GM12878 (cell line): ENCODE results near the gene RFFL.

Experiments
- BCLAF1 ChIP-seq: fragments of 450-650 bp; IDR thresholded peaks from 2 replicates; pipeline ENCODE4 v1.6.1; 2017; ENCODE audit warnings: antibody characterized with exemption, mild to moderate bottlenecking, moderate library complexity
- BRCA1 ChIP-seq: IDR thresholded peaks from 2 replicates; pipeline ENCODE4 v1.6.1; 2011; ENCODE audit warnings: low read depth, low read length, improper control_type of control experiment
- CEBPZ ChIP-seq: fragments of 150-350 bp; IDR thresholded peaks from 2 replicates; pipeline ENCODE4 v1.6.1; 2016; ENCODE audit warnings: low read depth, low read length
- CHD1 ChIP-seq: IDR thresholded peaks from 2 replicates; pipeline ENCODE4 v1.6.1; 2012; ENCODE audit warnings: low read depth, low read length, improper control_type of control experiment
- CTCF ChIP-seq, 3 experiments: IDR thresholded peaks in 2 of 3; conservative IDR thresholded peaks in 1 of 3; 2 replicates each; pipeline ENCODE4 v1.5.1; 2011; ENCODE audit warnings: low read depth in 3 of 3, low read length in 3 of 3, mild to moderate bottlenecking in 3 of 3, control low read depth in 2 of 3, moderate library complexity in 2 of 3, inconsistent platforms in 1 of 3, mixed read lengths in 1 of 3; ENCODE audit not compliant: control insufficient read depth in 2 of 3, insufficient read depth in 1 of 3; ENCODE audit errors: extremely low read depth in 1 of 3
- ESRRA ChIP-seq: IDR thresholded peaks from 2 replicates; pipeline ENCODE4 v1.6.1; 2012; ENCODE audit warnings: mild to moderate bottlenecking, low read length, improper control_type of control experiment
- EZH2 ChIP-seq: IDR thresholded peaks from 2 replicates; pipeline ENCODE4 v1.6.1; 2012; ENCODE audit warnings: low read depth, mild to moderate bottlenecking, control low read depth, inconsistent platforms, low read length, borderline replicate concordance; ENCODE audit not compliant: control insufficient read depth
- JUND ChIP-seq: IDR thresholded peaks from 2 replicates; pipeline ENCODE4 v1.6.1; 2012; ENCODE audit warnings: low read depth, mild to moderate bottlenecking, low read length, improper control_type of control experiment, moderate library complexity
- POLR2A ChIP-seq: IDR thresholded peaks from 2 replicates; pipeline ENCODE4 v1.6.1; 2011; ENCODE audit warnings: low read depth, mild to moderate bottlenecking, low read length
- POLR2AphosphoS5 ChIP-seq: IDR thresholded peaks from 2 replicates; pipeline ENCODE4 v1.6.1; 2011; ENCODE audit warnings: mild to moderate bottlenecking, low read length, inconsistent platforms
- SMC3 ChIP-seq: IDR thresholded peaks from 2 replicates; pipeline ENCODE4 v1.6.1; 2011; ENCODE audit warnings: low read length, improper control_type of control experiment, borderline replicate concordance
- ZNF24 ChIP-seq: fragments of 450-650 bp; IDR thresholded peaks from 2 replicates; pipeline ENCODE4 v1.6.1; 2017; ENCODE audit warnings: antibody characterized with exemption, mild to moderate bottlenecking
- ZSCAN29 ChIP-seq: fragments of 450-650 bp; IDR thresholded peaks from 2 replicates; pipeline ENCODE4 v1.6.1; 2017; ENCODE audit warnings: mild to moderate bottlenecking, moderate library complexity

- TF ChIP-seq POLR2A: no peak
- no peak for TF ChIP-seq CTCF (IDR thresholded peaks at IDR 0.05 in 2 of 3, conservative IDR thresholded peaks at IDR 0.05 in 1 of 3; ENCODE audit: control insufficient read depth in 2 of 3, extremely low read depth in 1 of 3, insufficient read depth in 1 of 3, low read depth in 3 of 3, low read length in 3 of 3)
- no peak for TF ChIP-seq POLR2AphosphoS5
- TF ChIP-seq ZNF24: no peak
- no peak for TF ChIP-seq ESRRA
- no peak for TF ChIP-seq BRCA1
- no peak for TF ChIP-seq JUND
- no peak for TF ChIP-seq EZH2
- TF ChIP-seq BCLAF1: no peak
- TF ChIP-seq CEBPZ: no peak
- TF ChIP-seq ZSCAN29: no peak
- TF ChIP-seq CHD1: no peak
- TF ChIP-seq SMC3: no peak
Measured at GRCh38 chr17:34989473-34989872, 74.0 kb downstream of the RFFL start.
